ENCODE results near the gene IL10. TPM values are rescaled to one million over a fixed set of nuclear protein-coding genes. Genes with fewer than 3 reads are reported as not detected.

The IL10 gene
- polyA plus RNA-seq, 3 donors = 4.1 to 68.1 (median 7.8) TPM

DNA sequence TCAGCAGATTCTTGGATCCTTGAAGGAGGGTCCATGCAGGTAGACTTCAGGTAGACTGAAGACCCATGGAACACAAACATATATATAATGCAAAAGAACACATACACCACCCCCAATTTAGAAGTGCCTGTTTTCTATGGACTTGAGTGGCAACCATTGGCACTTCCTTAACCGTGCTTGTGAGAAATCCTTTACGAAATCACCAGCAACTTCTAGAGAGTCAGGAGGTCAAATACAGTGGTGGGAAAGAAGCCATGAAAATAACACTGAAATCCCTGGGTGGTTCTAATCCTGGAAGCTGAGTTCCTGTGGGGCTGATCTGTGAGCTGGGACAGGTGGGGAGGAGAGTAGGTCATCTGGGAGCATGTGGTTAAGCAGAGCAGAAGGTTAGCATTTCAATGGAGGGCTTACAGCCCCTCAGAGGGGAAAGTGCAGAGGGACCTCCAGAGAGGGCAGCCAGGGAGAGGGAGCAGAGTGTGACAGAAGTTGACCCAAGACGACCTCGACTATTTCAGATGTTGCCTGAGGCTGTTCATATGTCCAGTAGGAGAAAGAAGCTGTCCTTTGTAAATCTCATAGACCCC is 13.0 kb upstream of the IL10 start:
- Histone ChIP-seq H3K36me3 (replicated peaks in 1 of 2; ENCODE audit: control insufficient read depth in 1 of 2, insufficient read depth in 2 of 2, low read length in 2 of 2) (no peaks in the 10 kb centered on the region), H3K4me2 (replicated peaks; ENCODE audit: extremely low read depth, low read length, poor library complexity, severe bottlenecking) (no peak overlapping the region), H3K27me3 (ENCODE audit: control insufficient read depth in 2 of 2, insufficient read depth in 2 of 2, low read length in 2 of 2) (no peaks in the 10 kb centered on the region), H3K27ac (ENCODE audit: low read depth in 1 of 2, low read length in 2 of 2) (no peak overlapping the region), H2AFZ (ENCODE audit: insufficient read depth, low read depth, low read length, poor library complexity, severe bottlenecking) (no peak overlapping the region), H3K79me2 (ENCODE audit: insufficient read depth, low read length) (no peaks in the 10 kb centered on the region), H3K9me3 (replicated peaks in 1 of 2; ENCODE audit: control insufficient read depth in 1 of 2, insufficient read depth in 1 of 2, low read length in 2 of 2) (no peaks in the 10 kb centered on the region), H4K20me1 (ENCODE audit: insufficient read depth, low read length) (no peaks in the 10 kb centered on the region), H3K4me3 (replicated peaks in 1 of 3; ENCODE audit: low read depth in 2 of 3, low read length in 3 of 3) (no peak overlapping the region), H3K9ac (ENCODE audit: insufficient read depth, low read length, poor library complexity, severe bottlenecking) (no peak overlapping the region), H3K4me1 (ENCODE audit: control insufficient read depth in 1 of 2, insufficient read depth in 2 of 2, low read length in 2 of 2) (peaks cover 12 to 15% of the 10 kb centered on the region in 2 donors)
- Mint-ChIP-seq H3K4me3 (no peak overlapping the region), H3K9me3 (peaks cover 0 to 2% (median 0%) of the 10 kb centered on the region in 7 donors), H3K27ac (peak overlapping the region in 5 of 7 donors; percentile 17 to 53 (median 47)), H3K4me1 (peaks cover 35% of the 10 kb centered on the region), H3K27me3 (ENCODE audit: low read depth in 3 of 3) (peaks cover 3 to 6% (median 4%) of the 10 kb centered on the region in 3 donors), H3K36me3 (peaks cover 4 to 8% of the 10 kb centered on the region in 2 donors)
- TF ChIP-seq, protein P1, sequence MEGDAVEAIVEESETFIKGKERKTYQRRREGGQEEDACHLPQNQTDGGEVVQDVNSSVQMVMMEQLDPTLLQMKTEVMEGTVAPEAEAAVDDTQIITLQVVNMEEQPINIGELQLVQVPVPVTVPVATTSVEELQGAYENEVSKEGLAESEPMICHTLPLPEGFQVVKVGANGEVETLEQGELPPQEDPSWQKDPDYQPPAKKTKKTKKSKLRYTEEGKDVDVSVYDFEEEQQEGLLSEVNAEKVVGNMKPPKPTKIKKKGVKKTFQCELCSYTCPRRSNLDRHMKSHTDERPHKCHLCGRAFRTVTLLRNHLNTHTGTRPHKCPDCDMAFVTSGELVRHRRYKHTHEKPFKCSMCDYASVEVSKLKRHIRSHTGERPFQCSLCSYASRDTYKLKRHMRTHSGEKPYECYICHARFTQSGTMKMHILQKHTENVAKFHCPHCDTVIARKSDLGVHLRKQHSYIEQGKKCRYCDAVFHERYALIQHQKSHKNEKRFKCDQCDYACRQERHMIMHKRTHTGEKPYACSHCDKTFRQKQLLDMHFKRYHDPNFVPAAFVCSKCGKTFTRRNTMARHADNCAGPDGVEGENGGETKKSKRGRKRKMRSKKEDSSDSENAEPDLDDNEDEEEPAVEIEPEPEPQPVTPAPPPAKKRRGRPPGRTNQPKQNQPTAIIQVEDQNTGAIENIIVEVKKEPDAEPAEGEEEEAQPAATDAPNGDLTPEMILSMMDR (IDR thresholded peaks at IDR 0.05) = no peak
- no CpG with 5 or more reads among the region's 4 CpGs for WGBS (ENCODE audit: insufficient coverage)
- no peak for DNase-seq
- intact Hi-C loops (cut with micrococcal nuclease) = loop anchor here in 1 of 2 donors (5.0 kb wide), 1 partner anchor 48 kb away; no protein-coding TSS in a partner anchor

DNA sequence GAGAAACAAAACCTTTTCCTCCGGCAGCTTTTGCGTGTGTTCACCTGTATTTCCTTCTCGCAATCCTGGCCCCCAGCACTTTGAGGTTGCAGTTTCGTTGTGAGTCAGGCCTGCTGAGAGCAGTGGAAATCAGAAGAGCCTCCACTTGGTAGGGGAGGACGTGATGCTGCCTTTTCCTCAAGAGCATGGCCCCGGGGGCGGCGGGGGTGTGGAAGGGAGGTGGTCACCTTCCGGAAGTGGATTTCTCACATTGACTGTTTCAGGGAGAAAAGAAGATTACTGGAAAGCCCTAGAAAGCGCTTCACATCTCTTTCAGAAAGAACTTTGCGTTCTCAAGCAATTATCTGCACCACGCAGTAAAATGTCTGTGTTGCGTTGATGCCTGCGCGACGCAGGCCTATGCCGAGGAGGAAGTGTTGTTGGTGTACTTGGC is 12.2 kb upstream of the IL10 start:
- H3K9me3 Mint-ChIP-seq = peaks cover 0 to 2% (median 0%) of the 10 kb centered on the region in 7 donors
- DNase-seq = no peak
- peaks cover 20 to 23% of the 10 kb centered on the region in 2 donors for H3K4me1 ChIP-seq (ENCODE audit: control insufficient read depth in 1 of 2, insufficient read depth in 2 of 2, low read length in 2 of 2)
- TF ChIP-seq, protein P1 (IDR thresholded peaks at IDR 0.05) = no peak
- no peaks in the 10 kb centered on the region for H3K9me3 ChIP-seq (replicated peaks in 1 of 2; ENCODE audit: control insufficient read depth in 1 of 2, insufficient read depth in 1 of 2, low read length in 2 of 2)
- H3K4me3 Mint-ChIP-seq = no peak overlapping the region
- no peak overlapping the region for H3K9ac ChIP-seq (ENCODE audit: insufficient read depth, low read length, poor library complexity, severe bottlenecking)
- peaks cover 4 to 8% of the 10 kb centered on the region in 2 donors for H3K36me3 Mint-ChIP-seq
- no peaks in the 10 kb centered on the region for H3K36me3 ChIP-seq (replicated peaks in 1 of 2; ENCODE audit: control insufficient read depth in 1 of 2, insufficient read depth in 2 of 2, low read length in 2 of 2)
- H4K20me1 ChIP-seq (ENCODE audit: insufficient read depth, low read length) = no peaks in the 10 kb centered on the region
- H3K27ac Mint-ChIP-seq = no peak overlapping the region
- H3K4me1 Mint-ChIP-seq = peaks cover 35% of the 10 kb centered on the region
- H3K79me2 ChIP-seq (ENCODE audit: insufficient read depth, low read length) = no peaks in the 10 kb centered on the region
- peaks cover 3 to 6% (median 4%) of the 10 kb centered on the region in 3 donors for H3K27me3 Mint-ChIP-seq (ENCODE audit: low read depth in 3 of 3)
- 94% methylated on average over 16 of the region's 17 CpGs for WGBS (ENCODE audit: insufficient coverage)
- H3K27ac ChIP-seq (ENCODE audit: low read depth in 1 of 2, low read length in 2 of 2) = no peak overlapping the region
- intact Hi-C loops (cut with micrococcal nuclease) = no loop called here
- no peak overlapping the region for H3K4me2 ChIP-seq (replicated peaks; ENCODE audit: extremely low read depth, low read length, poor library complexity, severe bottlenecking)
- H3K4me3 ChIP-seq (replicated peaks in 1 of 3; ENCODE audit: low read depth in 2 of 3, low read length in 3 of 3) = no peak overlapping the region
- no peak overlapping the region for H2AFZ ChIP-seq (ENCODE audit: insufficient read depth, low read depth, low read length, poor library complexity, severe bottlenecking)
- no peaks in the 10 kb centered on the region for H3K27me3 ChIP-seq (ENCODE audit: control insufficient read depth in 2 of 2, insufficient read depth in 2 of 2, low read length in 2 of 2)
